CD4-positive, alpha-beta T cell treated with Interleukin-10 for 1 hour (primary cell): ENCODE data around the gene MGAT5.
A peak's percentile ranks its signal among the peaks of the same experiment; 100 is the strongest.

Experiments used
- DNase-seq: peaks from one replicate; pipeline ENCODE4 v3.0.0-alpha.2; 2020

MGAT5 gene

DNA sequence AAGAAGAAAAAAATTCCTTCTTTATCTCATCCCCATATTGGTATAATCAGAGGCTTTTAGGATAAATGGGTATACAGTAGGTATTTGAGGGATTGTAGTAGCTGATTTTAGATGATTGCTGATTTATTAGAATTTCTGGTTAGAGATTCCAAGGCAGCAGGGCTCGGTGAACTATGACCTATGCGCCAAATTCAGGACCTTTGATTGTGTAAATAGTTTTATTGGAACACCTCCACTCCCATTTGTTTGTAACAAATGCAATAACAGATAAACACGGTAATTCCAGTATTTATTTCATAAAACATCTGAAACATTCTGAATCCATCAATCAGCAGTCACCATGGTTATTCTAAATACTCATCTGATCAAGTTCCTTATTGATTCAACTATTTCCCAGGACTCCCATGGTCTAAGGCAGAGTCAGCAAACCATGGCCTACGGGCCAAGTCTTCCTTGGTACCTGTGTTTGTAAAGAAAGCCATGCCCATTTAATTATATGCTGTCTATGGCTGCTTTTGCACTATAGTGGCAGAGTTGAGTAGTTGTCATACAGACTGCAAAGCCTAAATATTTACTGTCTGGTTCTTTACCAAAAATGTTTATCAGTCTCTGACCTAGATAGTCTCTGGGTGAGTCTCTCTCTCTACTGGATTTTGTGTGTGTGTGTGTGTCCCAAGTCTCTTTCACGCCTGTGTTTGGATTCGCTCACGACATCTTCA lies 4.3 kb downstream of the MGAT5 start:
- no peak for DNase-seq

DNA sequence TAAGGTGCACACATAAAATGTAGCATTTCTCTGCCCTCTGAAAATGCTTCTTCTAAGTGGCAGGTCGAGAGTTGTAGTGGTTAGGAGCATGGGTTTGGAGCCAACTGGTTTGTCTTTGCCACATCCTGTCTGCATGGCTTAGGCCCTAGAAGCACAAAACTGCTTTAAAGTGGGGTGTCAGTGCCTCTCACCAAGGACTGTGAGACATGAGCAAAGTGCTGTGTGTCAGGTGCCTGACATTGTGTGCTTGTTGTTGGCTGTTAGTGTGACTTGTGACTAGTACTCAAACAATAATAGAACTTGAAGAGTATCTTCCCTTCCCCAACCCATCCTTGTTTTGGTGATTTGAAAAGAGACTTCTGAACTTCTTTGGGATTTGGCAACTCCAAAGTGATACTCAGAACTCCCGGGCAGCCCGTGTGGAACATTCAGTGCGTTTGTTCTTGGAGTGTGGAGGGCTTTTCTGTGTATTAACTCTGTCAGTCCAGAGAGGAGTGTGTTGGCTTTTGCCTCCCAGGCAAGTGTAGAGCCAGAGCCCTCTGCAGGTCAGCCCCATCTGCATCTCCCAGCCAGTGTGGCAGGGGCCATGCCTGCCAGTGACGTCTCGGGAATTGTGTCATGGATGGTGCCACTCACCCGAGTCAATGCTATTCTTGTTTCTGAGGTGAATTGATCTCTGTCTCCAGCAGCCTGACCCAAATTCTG lies 5.0 kb downstream of the MGAT5 start:
- peak; percentile 72 for DNase-seq

DNA sequence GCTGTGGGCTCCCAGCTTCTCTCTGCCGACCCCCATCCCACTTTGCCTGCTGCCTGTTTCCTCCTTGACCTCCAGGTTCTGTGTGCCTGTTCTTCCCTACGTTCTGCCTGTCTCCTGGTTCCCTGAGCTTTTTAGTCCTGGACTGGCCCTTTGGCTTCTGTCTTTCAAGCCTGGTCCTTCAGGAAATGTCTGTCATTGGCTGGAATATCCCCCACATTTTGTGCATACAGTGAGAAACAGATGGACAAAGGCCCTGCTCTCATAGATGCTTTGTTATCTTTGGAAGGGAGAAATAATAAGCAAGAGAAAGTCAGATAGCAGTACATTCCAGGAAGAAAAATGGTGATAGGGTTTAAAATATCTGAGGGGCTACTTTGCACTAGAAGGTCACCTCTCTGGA lies 5.7 kb downstream of the MGAT5 start:
- no peak for DNase-seq

DNA sequence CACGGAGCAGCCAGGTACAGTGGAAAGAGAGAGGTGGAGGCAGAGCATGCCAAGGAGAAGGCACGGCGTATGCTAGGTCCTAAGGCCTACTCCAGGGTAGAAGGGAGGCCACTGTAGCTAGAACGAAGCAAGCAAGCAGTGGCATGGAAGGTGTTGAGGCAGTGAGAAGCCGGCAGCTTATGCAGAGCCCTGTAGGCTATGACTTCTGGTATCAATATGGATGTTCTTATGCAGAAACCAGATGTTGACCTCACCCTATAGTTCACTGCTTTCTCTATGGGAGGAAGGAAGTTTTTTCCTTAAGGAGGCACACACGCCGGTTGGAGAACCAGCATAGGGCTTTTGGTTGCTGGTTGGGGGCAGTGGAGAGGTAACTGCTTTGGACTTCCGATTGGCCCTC lies 6.1 kb downstream of the MGAT5 start:
- no peak for DNase-seq

DNA sequence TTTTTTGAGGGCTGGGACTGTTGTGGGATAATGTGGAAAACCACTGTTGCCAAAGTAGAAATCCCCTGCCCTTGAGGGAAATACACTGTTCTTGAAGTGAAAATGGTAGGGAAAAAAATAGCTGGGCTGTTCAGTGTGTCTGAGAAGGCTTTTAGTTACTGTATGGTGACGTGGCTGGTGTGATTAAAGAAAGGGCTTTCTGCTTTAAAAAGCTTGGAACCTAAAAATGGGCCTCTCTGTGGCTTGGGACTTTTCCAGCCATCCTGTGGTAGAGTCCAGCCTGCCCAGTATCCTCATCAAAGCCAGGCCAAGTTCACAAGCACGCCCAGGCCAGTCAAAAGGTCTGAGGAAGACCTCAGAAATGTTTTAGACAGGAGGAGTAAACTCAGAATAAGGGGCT lies 6.8 kb downstream of the MGAT5 start:
- no peak for DNase-seq

DNA sequence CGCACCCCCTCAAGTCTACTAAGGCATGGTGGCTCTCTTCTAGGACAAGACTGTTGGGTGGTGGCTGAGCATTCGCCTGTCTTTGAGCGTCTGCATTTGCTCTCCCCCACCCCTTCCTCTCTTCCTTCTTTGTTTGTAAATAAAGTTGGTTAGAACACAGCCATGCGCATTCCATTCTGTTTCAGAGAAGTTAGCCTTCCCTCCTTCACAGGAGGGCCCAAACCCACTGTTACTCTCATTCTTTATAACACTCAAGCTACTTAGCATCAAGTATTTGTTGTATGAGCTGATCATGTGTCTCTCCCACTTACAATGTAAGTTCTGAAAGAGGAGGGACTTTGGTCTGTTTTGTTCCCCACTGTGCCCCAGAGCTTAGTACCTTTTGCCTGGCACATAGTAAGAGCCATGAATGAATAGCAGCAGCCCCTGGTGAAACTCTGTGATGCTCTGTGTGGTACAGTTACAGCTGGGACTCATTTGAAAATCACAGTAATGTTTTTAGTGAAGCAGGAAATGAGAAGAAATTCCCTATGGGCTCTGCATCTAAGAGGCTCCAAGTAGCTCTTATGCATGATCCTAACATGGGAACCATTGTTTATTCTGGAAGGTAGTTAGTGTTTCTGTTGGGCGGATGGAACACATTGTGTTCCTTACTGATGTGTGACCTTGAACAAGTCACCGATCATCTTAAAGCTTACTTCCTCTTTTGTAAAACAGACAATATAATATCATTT lies 7.7 kb downstream of the MGAT5 start:
- no peak for DNase-seq

DNA sequence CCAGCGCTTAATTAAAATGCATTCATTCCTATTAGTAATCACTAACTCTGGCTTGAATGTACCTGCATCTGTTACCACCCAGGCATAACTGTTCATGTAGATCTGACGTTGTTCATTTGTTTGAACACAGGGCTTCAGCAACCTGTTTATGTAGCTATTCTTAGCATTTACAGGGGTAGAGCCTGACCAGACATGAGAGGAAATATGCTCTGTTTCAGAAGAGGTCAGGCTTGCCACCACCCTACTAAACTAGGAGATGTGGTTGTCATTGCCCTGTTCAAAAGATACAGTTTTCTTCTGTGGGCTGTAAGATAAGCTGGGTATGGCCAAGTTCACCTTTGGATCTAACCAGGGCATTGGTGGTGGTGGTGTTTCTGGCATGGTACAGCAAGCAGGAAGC lies 8.8 kb downstream of the MGAT5 start:
- no peak for DNase-seq

DNA sequence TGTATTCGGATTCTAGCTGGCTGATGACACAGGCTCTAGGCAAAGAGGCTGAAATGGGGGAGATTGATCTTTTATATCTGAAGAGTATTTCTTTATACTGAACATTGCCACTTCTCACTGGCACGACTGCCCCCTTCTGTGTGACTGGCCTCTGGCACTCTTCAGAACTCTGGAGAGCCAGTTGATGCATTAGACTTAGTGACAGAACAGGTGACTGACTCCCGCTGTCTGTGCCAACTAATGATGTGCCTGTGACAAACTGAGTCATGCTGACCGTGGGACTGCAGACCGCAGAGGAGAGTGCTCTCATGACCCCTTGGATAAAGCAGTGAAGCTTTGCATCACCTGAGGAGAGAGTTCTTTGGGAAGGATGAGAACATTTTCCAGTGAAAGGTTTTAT lies 14.4 kb downstream of the MGAT5 start:
- no peak for DNase-seq

DNA sequence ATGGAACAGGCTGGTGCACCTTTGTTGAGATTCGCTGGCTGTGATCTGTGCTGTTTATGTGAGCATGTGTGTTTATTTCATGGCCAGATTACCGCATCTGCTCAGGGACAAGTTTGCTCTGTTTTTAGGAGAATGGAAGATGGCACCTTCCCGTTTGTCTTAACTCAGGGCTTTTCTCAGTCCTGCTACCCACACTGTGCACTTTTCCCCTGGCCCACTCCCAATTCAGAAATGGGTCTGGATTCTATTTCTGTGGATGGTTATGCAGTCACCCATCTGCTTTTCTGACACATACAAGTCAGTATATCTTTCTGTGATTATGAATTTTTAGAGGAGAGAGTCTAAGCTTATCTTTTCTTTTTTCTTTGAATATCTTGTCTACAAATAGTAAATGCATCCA lies 15.4 kb downstream of the MGAT5 start:
- DNase-seq: no peak

DNA sequence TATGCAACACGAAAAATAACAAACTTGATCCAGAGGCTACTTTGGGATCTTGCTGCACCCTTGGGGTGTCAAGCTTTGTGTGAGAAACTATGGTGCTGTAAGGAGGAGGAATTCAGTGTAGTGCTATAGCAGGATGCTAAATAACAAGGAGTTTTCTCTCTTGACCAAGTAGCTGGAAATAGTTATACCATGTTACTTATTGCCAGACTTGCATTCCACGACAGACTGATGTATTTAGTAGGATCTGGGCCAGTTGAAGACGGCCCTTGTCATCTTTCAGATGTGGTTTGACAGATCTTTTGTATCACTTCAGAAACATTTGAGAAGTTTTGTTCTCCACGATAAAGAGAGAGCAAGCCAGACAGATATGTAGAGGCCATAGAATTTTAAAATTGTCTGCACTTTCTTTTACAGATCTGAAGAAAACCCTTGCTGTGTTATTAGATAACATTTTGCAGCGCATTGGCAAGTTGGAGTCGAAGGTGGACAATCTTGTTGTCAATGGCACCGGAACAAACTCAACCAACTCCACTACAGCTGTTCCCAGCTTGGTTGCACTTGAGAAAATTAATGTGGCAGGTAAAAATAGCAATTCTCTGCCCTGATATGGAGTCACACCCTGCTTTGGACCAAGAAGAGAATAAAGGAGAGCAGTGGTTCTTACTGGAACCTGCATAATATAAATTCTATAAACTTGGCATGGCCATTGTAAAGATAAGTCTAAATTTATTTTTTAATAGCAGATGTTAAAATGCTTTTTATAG lies 16.3 kb downstream of the MGAT5 start:
- DNase-seq: no peak

DNA sequence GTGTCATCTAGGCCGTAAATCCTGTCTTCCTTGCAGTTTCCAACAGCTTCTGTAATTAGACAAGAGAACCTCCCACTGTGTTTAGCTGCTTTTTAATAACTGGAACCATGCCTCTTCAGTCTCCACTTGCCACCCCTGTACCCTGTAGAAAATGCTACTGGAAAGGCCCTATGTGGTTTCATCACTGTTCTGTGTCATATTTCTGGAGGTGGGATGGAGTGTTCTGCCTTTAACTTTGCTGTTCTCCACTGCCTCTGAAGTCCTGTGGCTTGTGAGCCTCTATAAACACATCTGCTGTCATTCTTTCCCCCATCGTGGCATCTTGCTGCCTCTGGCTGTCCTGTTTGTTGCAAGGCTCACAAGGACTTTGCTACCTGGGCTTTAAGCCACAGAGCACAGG lies 17.9 kb downstream of the MGAT5 start:
- DNase-seq: no peak

DNA sequence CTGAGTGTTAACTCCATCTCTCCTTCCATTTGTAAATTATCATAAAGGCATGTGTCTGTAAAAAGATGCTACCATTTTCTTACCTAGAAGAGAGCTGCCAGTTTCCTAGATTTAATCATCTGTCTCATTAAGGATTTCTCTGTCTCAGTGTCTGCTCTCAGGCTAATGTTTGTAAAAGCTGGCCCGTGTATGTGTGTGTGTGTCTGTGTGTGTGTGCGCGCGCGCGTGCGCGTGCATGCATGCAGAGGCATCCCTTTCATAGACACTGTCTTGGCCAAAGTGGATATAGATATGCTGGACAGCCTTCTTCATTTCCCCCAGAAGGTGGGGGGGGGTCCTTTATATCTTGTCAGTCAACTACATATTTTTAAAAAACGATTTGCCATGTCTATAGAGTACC lies 18.9 kb downstream of the MGAT5 start:
- no peak for DNase-seq

DNA sequence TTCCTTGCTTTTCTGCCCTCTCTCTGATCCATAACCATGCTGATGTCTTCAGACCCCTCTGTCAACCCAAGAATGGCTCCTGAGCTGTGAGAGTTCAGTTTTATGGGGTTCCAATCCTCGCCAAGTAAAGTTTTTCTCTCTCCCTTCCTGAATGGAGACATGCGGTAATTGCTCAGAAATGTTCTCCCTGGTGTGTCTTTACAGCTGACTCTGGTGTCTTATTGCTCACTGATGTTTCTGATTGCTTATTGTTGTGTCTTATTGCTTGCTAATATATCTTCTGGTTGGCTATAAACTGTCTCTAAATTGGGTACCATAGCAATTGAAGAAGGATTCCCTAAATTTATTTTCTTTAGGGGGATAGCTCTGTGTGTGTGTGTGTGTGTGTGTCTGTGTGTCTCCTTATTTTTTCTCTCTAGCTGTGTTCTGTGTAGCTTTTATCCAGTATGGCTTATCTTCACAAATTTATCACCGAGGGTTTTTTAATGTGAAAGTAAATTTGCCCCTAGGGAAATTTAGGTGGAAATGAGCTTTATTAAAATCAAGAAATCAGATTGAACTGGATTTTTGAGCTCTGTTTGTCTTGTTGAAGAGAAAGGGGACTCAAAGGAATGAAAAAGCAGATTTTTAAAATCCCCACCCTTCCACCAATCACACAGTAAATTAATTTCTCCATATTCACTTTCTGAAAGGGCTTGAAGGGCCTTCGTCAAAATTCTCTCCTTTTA lies 19.5 kb downstream of the MGAT5 start:
- DNase-seq: no peak

DNA sequence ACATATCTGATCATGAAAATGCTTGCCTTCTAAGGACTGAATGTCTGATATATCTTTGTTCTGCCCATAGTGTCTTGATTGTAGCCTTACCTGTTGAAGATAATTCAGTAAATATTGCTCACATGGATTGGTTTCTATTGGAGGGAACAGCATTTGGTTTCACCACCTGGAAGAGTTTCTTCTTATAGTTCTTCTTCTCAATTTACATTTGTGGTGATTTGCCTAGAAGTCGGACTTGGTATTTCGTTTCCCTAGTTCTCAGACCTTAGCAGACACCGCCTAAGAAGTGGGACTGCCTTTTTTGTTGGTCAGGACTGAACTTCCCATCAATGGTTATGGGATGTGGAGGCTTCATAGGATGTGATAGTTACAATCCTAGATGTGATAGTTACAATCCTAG lies 20.2 kb downstream of the MGAT5 start:
- no peak for DNase-seq

DNA sequence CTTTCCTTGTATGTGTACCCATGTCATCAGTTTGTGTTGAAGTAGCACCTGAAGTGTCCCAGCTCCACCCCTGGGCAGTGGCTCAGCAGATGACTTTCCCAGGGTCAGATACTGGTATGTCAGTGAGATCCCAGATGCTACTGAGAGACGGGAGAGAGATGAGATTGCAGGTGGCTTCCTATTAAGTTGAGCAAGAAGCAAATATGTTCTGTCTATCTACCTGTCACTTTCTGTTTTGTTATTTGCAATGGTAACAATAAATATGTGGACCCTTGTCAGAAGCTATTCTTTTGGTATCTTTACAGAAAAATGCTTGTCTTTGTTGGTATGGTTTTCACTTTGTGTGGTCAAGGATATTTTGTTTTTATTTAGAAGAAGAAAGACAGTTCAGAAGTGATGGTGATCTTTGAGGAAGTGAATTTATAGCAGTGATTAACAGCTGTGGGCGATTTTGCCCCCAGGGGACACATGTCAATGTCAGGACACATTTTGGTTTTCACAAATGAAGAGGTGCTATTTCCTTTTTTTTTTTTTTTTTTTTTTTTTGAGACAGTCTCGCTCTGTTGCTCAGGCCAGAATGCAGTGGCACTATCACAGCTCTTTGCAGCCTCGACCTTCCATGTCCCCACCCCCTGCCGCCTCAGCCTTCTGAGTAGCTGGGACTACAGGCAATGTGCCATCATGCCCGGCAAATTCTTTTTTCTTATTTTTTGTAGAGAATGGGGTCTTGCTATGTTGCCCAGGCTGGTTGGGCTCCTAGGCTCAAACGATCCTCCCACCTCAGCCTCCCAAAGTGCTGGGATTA lies 21.4 kb downstream of the MGAT5 start:
- no peak for DNase-seq

DNA sequence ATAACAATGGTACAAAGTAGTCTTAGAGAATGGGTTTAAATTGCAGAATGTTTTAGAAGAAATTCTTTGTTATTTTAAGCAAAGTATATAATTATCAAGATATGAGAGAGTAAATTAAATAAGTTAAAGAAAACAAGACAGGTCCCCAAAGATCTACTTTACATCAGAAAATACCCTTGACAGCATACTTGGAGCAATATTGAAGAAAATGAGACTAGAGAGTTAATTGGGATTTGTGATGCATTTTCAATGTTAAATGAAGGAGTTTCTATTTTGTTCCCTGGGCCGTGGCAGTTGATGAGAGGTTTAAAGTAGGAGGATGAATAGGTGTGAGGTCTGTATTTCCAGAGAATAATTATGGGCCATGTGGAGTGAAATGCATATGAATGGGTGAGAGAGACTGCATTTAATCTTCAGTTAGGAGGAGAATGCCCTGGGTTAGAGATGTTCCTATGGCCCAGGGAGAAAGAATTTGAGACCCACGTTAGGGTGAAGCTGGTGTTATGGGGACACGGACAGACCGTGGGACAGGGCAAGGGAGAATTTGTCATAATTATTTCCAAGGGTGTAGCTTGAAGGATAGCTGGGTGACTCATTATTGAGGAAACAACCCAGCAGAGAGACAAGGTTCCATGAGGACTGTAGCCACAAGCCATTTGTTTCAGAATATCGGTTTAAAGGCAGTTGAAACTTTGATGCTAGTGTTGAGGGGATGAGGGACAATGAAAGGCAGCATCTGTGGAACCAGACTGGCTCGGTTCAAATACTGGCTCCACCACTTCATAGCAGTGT lies 22.7 kb downstream of the MGAT5 start:
- DNase-seq: no peak

DNA sequence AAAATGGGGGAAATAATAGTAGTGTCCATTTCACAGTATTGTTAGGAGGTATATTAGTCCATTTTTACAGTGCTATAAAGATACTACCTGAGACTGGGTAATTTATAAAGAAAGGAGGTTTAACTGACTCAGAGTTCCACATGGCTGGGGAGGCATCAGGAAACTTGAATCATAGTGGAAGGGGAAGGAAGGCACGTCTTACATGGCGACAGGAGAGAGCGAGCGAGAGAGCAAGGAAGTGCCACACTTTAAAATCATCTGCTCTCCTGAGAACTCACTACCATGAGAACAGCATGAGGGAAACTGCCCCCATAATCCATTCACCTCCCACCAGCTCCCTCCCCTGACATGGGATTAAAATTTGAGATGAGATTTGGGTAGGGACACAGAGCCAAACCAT lies 23.4 kb downstream of the MGAT5 start:
- DNase-seq: no peak

DNA sequence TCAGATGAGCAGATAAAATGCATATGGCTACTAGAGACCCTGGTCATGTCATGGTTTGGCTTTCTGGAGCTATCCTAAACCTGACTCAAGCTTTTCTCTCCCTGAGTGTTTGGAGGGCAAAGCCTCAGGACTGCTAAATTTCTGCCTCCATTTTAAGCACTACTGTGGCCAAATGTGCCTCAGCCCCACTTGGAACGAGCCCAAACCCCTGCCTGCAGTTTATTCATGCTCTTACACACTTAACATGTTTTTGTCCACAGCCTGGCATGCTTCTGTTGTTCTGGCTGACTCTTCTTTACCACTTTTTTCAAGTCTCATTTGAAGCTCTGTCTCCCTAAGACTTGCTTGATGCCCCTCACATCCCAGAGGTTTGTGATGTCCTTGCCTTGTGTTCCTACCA lies 24.7 kb downstream of the MGAT5 start:
- DNase-seq: no peak

DNA sequence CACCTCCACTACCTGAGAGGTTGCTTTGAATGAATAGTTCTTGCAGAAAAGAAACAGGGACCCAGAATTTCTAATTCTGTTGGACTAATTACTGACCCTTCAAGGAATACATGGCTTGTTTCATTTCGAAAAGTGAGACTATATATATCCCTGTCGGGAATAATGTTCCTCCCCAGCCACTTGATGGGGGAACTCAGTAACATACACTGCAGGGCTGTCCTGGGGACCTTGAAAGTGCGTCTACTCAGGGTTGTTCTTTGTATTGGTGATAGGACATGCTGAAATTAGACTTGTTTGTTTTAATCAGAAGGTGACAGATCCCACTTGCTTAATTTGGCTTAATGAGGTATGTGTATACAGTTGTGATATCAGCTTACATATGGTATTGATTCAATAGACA lies 25.5 kb downstream of the MGAT5 start:
- no peak for DNase-seq

DNA sequence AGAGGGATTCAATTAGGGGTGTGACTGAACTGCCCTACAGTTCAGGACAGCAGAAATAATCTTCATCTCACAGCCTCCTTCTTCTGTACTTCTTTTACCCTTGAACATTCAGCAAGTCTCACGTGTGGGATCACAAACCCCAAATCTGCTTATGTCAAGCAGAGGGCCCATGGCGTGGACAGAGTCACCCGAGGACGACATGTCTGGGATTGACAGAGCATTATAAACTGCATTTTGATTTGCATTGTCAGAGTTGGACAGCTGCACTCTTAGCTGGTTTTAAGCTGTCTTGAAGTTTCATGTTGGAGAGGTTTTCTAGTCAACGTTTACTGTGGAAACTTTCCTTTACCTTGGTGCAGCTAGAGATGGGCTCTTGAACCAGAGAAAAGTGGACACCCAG lies 26.4 kb downstream of the MGAT5 start:
- DNase-seq: no peak

DNA sequence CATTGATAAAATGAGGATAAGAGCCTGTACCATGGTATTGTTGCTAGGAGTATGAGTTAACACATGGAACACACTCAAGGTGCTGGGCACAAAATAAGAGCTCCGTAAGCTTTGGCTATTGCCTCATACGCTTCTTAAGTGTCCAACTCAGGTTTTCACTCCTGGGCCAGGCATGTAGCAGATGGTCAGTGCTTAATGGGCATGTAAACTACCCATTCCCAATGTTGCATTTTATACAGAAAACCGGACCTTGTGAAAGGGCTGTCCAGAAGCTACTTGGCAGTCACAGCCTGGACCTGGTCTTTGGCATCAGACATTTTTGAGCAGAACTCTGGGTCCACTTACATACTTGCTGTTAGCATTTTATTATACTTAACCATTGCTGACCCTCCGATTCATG lies 26.9 kb downstream of the MGAT5 start:
- DNase-seq: no peak
